ENCODE data around the gene IER5.

- TF ChIP-seq PHF8 (CRISPR knock-in tag; IDR thresholded peaks at IDR 0.05) (no peak), ZKSCAN1 (IDR thresholded peaks at IDR 0.05; ENCODE audit: low read length) (no peak), HDAC2 (CRISPR knock-in tag; IDR thresholded peaks at IDR 0.05) (no peak)
Observed at GRCh38 chr1:181131255-181131941, 42.9 kb downstream of the IER5 start.
